GM12874 (cell line): ENCODE measurements around the gene HOMER3.

Experiments used
- TF ChIP-seq, protein P1 (sequence below): IDR thresholded peaks from 2 replicates; pipeline ENCODE4 v1.5.1; 2011; ENCODE audit warnings: low read depth, mild to moderate bottlenecking, control low read depth, low read length, moderate library complexity; ENCODE audit not compliant: insufficient read depth

HOMER3 gene

DNA sequence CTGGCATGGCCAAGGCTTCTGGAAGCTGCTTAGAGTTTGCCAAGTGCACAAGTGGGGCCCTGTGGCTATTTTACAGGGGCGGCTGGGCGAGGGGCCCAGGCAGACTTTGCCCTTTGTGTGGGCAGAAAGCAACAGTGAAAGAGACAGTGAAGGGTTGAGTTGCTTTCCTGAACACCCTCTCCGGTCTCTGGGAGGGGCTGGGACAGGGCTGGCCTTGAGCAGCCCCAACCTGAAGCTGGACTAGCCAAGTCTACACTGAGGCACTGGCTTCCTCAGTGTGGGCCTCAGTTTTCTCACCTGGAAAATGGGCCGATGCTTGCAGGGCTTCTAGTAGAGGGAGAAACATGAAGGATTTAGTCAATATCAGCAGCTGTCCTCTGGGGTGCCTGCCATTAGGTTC lies 2.4 kb upstream of the HOMER3 start:
- TF ChIP-seq, protein P1, sequence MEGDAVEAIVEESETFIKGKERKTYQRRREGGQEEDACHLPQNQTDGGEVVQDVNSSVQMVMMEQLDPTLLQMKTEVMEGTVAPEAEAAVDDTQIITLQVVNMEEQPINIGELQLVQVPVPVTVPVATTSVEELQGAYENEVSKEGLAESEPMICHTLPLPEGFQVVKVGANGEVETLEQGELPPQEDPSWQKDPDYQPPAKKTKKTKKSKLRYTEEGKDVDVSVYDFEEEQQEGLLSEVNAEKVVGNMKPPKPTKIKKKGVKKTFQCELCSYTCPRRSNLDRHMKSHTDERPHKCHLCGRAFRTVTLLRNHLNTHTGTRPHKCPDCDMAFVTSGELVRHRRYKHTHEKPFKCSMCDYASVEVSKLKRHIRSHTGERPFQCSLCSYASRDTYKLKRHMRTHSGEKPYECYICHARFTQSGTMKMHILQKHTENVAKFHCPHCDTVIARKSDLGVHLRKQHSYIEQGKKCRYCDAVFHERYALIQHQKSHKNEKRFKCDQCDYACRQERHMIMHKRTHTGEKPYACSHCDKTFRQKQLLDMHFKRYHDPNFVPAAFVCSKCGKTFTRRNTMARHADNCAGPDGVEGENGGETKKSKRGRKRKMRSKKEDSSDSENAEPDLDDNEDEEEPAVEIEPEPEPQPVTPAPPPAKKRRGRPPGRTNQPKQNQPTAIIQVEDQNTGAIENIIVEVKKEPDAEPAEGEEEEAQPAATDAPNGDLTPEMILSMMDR = no peak

DNA sequence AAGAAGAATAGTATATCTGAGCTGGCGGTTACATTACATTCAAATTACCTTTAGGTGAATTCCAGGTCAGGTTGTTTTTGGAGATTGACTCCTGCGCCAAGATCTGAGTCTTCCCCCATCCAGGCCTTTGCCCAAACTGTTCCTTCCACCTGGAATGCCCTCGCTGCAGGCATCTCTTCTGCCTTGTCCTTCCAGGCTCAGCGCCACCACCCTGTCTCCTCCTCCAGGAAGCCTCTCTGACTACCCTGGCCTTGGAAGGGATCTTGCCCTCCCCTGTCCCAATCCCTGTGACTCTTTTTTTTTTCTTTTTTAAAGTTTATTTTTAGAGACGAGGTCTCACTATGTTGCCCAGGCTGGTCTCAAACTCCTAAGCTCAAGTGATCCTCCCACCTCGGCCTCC lies 1.7 kb upstream of the HOMER3 start:
- TF ChIP-seq, protein P1 = no peak

DNA sequence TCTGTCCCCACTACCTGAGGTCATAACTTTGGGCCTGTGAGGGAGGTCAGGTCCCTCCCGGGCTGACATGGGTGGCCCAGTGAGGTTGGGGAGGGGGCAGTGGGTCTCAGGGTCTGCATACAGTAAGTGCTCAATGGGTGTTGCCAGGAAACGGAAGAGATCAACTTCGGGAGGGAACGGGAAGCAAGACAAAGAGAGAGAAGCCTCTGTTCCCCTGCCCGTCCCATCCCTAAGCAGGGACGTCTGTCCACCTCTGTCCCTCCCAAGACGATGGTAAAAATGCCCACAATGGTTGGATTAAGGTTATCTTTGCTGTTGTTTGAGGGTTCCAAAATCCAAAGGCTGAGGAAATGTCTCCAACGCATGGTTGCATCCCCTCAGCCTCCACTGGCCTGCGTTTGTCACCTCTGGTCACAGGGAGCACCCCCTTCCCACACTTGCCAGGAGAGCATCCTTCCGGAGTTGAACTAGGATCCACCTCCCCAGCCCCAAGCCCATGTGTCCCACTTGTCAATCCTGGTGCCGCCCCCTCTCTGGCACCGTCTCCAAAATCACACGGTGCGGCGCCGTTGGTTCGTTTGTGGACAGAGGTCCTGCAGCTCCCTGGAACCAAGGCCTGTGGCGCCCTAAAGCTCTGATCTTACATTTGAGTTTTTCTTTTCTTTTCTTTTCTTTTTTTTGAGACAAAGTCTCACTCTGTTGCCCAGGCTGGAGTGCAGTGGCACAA lies 774 bp upstream of the HOMER3 start:
- TF ChIP-seq, protein P1 = no peak

DNA sequence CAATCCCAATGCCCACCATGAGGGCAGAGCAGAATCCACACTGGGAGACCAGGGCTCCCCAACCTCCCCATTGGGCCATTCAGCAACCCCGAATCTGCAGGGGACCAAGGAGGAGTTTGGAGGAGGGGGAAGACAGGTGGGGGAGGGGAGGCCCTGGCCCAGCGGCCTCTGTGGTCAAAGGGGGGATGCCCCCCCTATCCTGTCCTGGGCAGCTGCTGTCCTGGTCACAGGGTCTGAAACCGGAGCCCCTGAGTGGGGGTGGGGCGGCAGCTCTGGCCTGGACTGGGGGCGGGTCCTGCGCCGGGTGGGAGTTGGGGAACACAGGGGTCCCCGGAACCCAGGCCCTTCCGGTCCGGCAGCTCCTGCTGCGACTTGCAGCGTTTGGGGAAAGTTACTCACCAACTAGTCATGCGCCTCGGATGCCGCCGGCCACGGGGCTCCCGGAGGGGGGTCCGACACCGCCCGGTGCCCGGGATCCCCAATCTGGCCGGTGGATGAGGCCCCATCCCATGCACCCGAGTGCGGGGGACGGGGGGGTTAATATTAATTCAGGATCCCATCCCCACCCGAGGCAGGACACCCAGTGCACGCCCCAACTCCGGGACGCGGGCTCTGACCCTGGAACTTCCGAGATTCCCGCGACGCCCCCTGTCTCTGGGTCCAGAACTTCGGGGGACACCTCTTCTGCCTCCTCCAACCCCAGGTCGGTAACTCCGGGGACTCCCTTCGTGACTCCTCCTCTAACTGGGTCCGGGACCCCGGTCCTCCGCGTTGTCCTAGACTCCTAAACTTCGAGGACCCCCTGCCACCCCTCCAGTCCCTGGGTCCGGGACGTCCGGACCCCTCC lies 872 bp downstream of the HOMER3 start:
- TF ChIP-seq, protein P1 = no peak

DNA sequence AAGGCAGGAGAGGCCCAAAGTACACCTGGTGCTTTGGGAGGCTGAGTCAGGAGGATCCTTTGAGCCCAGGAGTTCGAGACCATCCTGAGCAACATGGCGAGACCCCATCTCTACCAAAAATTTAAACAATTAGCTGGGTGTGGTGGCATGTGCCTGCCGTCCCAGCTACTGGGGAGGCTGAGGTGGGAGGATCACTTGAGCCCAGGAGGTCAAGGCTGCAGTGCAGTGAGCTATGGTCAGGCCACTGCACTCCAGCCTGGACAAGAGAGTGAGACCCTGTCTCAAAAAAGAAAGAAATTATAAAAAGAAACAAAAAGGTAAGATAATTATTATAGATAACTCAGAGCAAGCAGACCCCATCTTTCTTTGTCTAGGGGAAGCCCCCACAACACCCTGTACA lies 1.9 kb downstream of the HOMER3 start:
- TF ChIP-seq, protein P1 = no peak

DNA sequence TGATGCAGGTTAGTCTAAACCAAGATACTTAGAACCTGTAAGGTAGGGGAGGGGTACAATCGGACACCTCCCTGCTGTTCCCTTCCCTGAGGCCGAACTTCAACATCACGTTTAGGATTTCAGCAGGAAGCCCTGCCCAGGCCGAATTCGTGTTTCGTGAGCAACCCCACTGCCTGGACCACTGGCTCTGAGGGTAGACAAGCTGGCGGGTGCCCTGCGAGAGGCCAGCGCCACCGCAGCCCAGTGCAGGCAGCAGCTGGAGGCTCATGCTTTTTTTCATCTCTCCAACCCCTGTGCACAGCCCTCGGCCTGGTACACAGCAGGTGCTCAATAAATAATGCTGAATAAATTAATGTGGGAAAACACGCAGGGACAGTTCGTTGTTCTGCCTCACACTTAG lies 7.7 kb downstream of the HOMER3 start:
- TF ChIP-seq, protein P1 = no peak

DNA sequence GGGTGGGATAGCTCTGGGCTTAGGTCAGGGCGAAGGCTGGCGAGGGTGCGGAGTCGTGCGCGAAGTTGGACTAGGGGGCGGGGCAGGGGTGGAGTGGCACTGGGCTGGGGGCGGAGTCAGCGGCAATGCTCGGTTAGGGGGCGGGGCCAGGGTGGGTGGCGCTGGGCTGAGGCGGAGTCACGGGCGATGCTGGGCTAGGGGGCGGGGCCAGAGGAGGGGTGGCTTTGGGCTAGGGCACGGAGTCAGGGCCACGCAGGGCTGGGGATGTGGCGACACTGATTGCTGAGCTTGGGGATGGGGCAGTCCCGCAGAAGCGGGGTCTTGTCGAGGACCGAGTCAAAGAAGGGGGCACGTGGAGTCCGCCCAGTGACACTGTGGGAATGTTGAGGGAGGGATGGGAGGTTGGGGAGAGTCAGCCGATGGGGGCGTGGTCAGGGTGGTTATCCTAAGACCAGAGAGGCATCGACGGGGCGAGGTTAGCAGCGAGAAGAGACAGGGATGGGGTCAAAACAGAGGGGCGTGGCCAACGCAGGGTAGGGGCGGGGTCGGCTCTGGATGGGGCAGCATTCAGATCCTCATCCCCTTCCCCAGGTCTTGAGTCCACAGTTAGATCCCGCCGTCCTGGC lies 8.7 kb downstream of the HOMER3 start:
- TF ChIP-seq, protein P1 = no peak
